SIG-M5 treated with dmso at 0.1 percent for 504 hours (cell line): ENCODE measurements around the gene ZNF37A.
"Not testable (repeated sequence)": the region's sequence is repeated elsewhere in the genome, so short reads cannot be mapped to it uniquely, and the experiment has no call there.

Experiments
- DNase-seq: peaks from one replicate; lab custom pipeline; 2025; ENCODE audit not compliant: unreplicated experiment; lab: John Stamatoyannopoulos, UW

Gene ZNF37A

GRCh38 chr10:38147686-38148085 is 53.5 kb downstream of the ZNF37A start:
- no peak for DNase-seq

- DNase-seq = not testable (repeated sequence)
These were observed 56.8 kb downstream of the ZNF37A start for GRCh38 chr10:38150891-38151463.

- DNase-seq = no peak
These were observed 62.5 kb downstream of the ZNF37A start for GRCh38 chr10:38156416-38157269.

- no peak for DNase-seq
These were observed 63.1 kb downstream of the ZNF37A start for GRCh38 chr10:38157270-38157685.

GRCh38 chr10:38159004-38159403 is 64.9 kb downstream of the ZNF37A start:
- peak; percentile 9 for DNase-seq

GRCh38 chr10:38163617-38164016 is 69.5 kb downstream of the ZNF37A start:
- DNase-seq = no peak

- DNase-seq = no peak
These were observed 80.2 kb downstream of the ZNF37A start for GRCh38 chr10:38174336-38174735.

GRCh38 chr10:38184477-38184876 is 90.3 kb downstream of the ZNF37A start:
- DNase-seq = no peak
